DMS 273 treated with DMSO at 0.1 percent for 48 hours (cell line): Measurements from ENCODE around the gene NDUFS1.
"Not testable (repeated sequence)": the region's sequence is repeated elsewhere in the genome, so short reads cannot be mapped to it uniquely, and the experiment has no call there.

Experiments
- DNase-seq: peaks from one replicate; lab custom pipeline; 2025; lab: John Stamatoyannopoulos, UW

Gene NDUFS1

GRCh38 chr2:206098471-206098870, 60.8 kb downstream of the NDUFS1 start:
- no peak for DNase-seq

DNA sequence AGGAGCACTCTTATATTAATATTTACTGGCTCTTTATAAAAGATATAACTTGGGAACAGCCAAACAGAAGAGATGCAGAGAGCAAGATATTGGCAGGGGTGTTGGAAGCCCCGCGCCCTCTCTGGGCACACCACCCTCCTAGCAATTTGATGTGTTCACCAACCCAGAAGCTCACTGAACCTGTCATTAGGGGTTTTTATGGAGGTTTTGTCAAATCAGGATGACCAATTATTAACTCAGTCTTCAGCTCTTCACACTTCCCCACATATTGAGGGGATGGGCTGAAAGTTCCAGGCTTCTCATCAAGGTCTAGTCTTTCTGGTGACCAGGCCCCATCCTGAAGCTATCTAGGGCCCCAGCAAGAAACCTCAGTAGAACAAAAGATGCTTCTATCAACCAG, 62.4 kb downstream of the NDUFS1 start:
- DNase-seq = no peak

- DNase-seq = no peak
These were observed 63.5 kb downstream of the NDUFS1 start for GRCh38 chr2:206095536-206096332.

- DNase-seq = no peak
These were observed 66.9 kb downstream of the NDUFS1 start for GRCh38 chr2:206092297-206092696.

DNA sequence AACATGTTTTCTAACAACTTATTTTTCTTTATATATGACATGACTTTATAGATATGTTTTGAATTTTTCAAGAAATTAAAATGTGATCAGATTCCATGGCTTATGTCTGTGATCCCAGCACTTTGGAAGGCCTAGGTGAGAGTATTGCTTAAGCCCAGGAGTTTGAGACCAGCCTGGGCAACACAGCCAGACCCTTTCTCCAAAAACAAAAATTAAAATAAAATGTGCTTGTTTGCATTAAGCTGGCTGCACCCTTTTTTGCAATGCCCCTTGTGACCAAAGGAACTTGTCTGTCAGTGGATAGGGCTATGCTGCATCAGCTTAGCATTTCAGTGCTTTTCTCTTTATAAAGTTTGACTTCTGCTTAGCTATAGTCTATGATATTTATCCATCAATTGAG, 71.0 kb downstream of the NDUFS1 start:
- DNase-seq = no peak

DNA sequence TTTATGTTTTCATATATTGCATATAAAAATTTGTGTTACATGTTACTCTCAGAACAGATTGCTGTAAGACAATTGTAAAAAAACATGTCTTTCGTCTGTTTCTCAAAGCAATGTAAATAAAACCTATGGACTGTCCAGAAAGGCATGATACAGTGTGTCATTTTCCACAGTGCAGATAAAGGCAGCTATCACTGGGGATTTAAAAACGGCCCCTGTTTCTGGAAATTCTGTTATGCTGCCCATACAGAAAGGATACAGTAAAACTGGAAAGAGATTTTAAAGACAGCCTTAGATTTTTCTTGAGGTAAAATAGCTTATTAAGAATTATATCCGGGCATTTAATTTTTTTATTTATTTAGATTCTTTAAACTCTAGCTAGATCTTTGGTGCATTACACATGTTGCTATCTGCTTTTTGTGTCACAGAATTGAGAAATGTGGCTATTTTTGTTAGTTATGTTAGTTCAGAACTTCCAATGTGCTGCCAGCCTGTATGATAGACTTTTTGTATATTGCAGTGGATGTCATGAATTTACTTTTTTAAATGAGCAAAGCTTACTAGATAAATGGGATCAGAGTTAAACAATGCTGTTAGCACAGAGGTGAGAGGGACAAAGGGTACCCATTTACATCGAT, 72.4 kb downstream of the NDUFS1 start:
- DNase-seq = no peak

- peak; percentile 77 for DNase-seq
These were observed 73.3 kb downstream of the NDUFS1 start, which contains the start of gene INO80D for GRCh38 chr2:206085742-206086445. Gene INO80D, minus strand, starts transcription at chr2:206086174. Its CDS starts 23,158 bp downstream, at chr2:206063016.

GRCh38 chr2:206084870-206085741, 74.1 kb downstream of the NDUFS1 start:
- DNase-seq = no peak

DNA sequence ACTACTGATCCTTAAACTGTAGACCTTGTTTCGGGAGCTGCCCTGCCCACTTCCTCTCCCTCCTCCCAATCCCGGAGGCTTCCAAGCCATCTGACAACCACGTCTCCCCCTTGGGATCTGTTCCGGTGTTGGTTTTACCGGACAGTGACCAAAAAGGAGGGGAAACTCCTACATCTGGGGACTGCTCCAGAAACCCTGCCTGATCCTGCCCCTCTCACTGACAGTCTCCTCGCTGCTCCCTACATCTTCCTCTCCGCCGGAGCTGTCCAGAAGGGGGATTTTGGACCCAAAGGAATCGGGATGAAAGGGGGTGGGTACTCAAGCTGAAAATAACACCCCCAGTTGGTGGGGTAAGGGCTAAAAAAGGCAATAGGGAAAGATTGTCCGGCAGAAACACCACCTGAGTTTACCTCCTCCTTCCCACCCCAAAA, 74.8 kb downstream of the NDUFS1 start:
- DNase-seq = no peak

DNA sequence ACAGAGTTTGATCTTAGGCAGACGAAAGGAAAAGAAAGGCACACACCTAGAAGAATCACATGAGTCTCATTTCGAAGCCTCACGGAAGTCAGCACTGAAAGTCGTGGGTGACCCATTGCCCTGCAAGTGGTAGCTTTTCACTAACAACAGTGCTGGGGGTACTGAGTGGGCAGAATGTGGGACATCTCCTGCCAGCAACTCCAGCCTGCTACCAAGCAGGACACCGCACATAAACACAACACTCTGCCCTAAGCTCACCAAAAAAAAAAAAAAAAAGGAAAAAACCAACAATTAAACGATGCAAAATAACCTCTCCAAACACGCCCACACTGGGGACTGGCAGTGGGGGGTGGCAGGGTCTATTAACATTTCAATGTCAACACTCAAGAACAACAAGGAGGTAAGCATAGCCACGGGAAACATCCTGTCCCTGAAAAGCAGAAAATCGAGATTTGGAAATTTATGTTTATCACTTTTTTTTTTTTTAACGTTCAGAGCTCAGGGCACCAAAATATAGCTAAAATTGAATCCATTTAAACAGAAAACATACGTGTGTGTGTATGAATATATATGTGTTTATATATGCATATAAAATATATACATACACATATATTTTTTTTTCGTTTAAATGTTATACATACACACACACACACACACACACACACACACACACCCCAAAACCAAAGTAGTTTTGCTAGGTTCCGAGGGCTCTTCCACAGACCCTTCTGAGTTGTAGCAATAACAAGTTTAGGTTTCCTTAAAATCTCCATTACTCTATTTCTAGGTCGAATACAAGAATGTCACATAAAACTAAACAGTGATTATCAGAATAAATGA, 75.4 kb downstream of the NDUFS1 start:
- no peak for DNase-seq

- no peak for DNase-seq
These were observed 76.9 kb downstream of the NDUFS1 start for GRCh38 chr2:206082298-206082843.

GRCh38 chr2:206080927-206081326, 78.3 kb downstream of the NDUFS1 start:
- no peak for DNase-seq

GRCh38 chr2:206079699-206080465, 79.4 kb downstream of the NDUFS1 start:
- no peak for DNase-seq

DNA sequence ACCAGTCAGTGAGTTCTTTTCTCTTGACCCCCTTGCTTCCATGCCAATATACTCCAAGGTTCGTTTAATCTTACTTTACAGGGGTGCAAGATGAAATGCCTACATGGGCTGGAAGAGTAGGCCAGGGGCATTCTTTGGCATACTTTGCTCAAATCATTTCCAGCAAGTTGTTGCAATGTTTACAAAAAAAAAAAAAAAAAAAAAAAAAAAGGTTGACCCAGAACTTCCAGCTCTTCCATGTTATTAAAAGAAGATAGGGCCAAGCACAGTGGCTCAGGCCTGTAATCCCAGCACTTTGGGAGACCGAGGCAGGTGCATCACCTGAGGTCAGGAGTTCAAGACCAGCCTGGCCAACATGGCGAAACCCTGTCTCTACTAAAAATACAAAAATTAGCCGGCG, 81.4 kb downstream of the NDUFS1 start:
- DNase-seq = not testable (repeated sequence)

DNA sequence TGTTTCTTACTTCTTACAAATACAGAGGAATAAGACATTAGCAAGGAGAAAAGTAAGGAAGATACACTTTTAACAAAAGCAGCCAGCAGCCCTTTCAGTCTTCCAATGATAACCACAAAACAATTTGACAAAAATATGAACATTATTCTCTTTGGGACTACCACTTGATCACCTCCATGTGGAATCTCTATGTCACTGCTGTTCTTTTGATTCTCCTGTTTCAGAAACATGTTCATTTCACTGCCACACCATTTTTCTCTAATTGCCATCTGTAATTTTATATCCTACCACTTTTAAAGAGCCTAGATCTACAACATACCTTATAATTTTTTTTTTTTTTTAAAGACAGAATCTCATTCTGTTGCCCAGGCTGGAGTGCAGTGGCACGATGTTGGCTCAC, 84.1 kb downstream of the NDUFS1 start:
- DNase-seq = no peak

GRCh38 chr2:206071807-206072206, 87.4 kb downstream of the NDUFS1 start:
- DNase-seq = no peak

- DNase-seq = no peak
These were observed 89.8 kb downstream of the NDUFS1 start for GRCh38 chr2:206069417-206069816.

DNA sequence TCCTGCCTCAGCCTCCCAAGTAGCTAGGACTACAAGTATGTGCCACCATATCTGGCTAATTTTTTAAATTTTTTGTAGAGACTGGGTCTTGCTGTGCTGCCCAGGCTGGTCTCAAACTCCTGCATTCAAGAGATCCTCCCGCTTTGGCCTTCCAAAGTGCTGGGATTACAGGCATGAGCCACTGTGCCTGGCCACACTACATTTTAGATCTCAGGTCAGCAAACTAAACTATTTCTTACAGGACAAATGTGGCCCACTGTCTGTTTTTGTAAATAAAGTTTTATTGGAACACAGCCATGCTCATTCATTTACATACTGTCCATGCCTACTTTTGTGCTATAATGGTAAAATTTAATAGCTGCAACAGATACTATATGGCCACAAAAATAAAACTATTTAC, 91.0 kb downstream of the NDUFS1 start:
- DNase-seq = no peak
